HCT116 (cell line): Measurements from ENCODE around the gene TMEM229A. TPM values are rescaled to one million over a fixed set of nuclear protein-coding genes. Genes with fewer than 3 reads are reported as not detected.

Experiments
- ATAC-seq: fragments of 200-7000 bp; cut with Tn5 transposase; 2 replicates; pipeline ENCODE4 v1.9.1; 2020; ENCODE audit warnings: mild to moderate bottlenecking, moderate library complexity
- BruUV-seq: library from RNA; stranded (reverse); fragments of 400-500 nt; replicated peaks from 2 replicates; lab custom pipeline; 2021; lab: Mats Ljungman, UMichigan
- CTCF ChIA-PET: fragments of 300-600 bp; sonication (Branson Sonifier 250); formaldehyde crosslinking; loops from one replicate; lab custom pipeline; 2021; ENCODE audit warnings: antibody characterized with exemption; lab: Charles Lee
- POLR2A ChIA-PET: fragments of 300-600, 350-600 bp; sonication (Branson Sonifier 250); formaldehyde crosslinking; loops from one replicate; lab custom pipeline; 2021; ENCODE audit warnings: antibody characterized with exemption; lab: Charles Lee
- RAD21 ChIA-PET, 2 experiments: fragments of 300-600 bp; sonication (Branson Sonifier 250); formaldehyde crosslinking; loops; one replicate each; lab custom pipeline; 2023; ENCODE audit warnings: low total read pairs in 2 of 2; ENCODE audit not compliant: uncharacterized antibody in 2 of 2, unreplicated experiment in 2 of 2, low non-redundant PET in 1 of 2; lab: Charles Lee
- DNase-seq: peaks from one replicate; pipeline ENCODE4 v3.0.0-alpha.2; 2010; ENCODE audit warnings: low read depth, low spot score
- H2AFZ ChIP-seq: fragments of 200-600 bp; shearing (Covaris generic), sonication (generic); 2 replicates; pipeline ENCODE4 v1.6.1; 2017; ENCODE audit warnings: low read depth, mixed run types, mixed read lengths, antibody characterized with exemption, low read length; ENCODE audit not compliant: poor library complexity, severe bottlenecking
- H3K27ac ChIP-seq: 2 replicates; pipeline ENCODE4 v1.5.1; 2012; ENCODE audit warnings: low read depth, low read length
- H3K27me3 ChIP-seq: fragments of 200-600 bp; sonication (generic); 2 replicates; pipeline ENCODE4 v1.6.1; 2016; ENCODE audit warnings: mixed run types, low read length, mixed read lengths; ENCODE audit not compliant: insufficient read depth
- H3K36me3 ChIP-seq, 2 experiments: fragments of 200-500 bp in 1 of 2; fragments of 200-600 bp in 1 of 2; sonication (Bioruptor generic) in 1 of 2; sonication (generic) in 1 of 2; 2 replicates each; pipeline versions ENCODE4 v1.5.1 to v1.6.1; 2014 to 2016; ENCODE audit warnings: low read length in 2 of 2, inconsistent platforms in 1 of 2, mixed read lengths in 1 of 2, mixed run types in 1 of 2; ENCODE audit not compliant: insufficient read depth in 2 of 2, control insufficient read depth in 1 of 2
- H3K4me1 ChIP-seq, 2 experiments: fragments of 200-600 bp in 1 of 2; sonication (generic) in 1 of 2; 2 replicates each; pipeline versions ENCODE4 v1.5.1 to v1.6.1; 2012 to 2017; ENCODE audit warnings: low read length in 2 of 2, inconsistent platforms in 1 of 2, mild to moderate bottlenecking in 1 of 2, mixed read lengths in 1 of 2, mixed run types in 1 of 2, moderate library complexity in 1 of 2; ENCODE audit not compliant: insufficient read depth in 2 of 2, control insufficient read depth in 1 of 2
- H3K4me2 ChIP-seq: fragments of 200-600 bp; sonication (generic); 2 replicates; pipeline ENCODE4 v1.6.1; 2017; ENCODE audit warnings: mixed run types, low read length, mixed read lengths
- H3K4me3 ChIP-seq, 2 experiments: fragments of 200-600 bp in 1 of 2; sonication (generic) in 1 of 2; replicated peaks in 1 of 2; 2 replicates each; pipeline ENCODE4 v1.5.1; 2011 to 2016; ENCODE audit warnings: low read length in 2 of 2, control low read depth in 1 of 2, low read depth in 1 of 2, mild to moderate bottlenecking in 1 of 2, mixed read lengths in 1 of 2, mixed run types in 1 of 2
- H3K79me2 ChIP-seq: fragments of 200-600 bp; sonication (generic); 2 replicates; pipeline ENCODE4 v1.6.1; 2017; ENCODE audit warnings: mild to moderate bottlenecking, mixed run types, low read length, moderate library complexity, mixed read lengths; ENCODE audit not compliant: insufficient read depth
- H3K9ac ChIP-seq: fragments of 200-600 bp; sonication (generic); 2 replicates; pipeline ENCODE4 v1.6.1; 2016; ENCODE audit warnings: low read length, mixed read lengths
- H3K9me2 ChIP-seq: fragments of 200-600 bp; sonication (generic), shearing (Covaris generic); 2 replicates; pipeline ENCODE4 v1.6.1; 2017; ENCODE audit warnings: mixed run types, mild to moderate bottlenecking, moderate library complexity; ENCODE audit not compliant: insufficient read depth
- H3K9me3 ChIP-seq, 2 experiments: fragments of 200-500 bp in 1 of 2; fragments of 200-600 bp in 1 of 2; sonication (Bioruptor generic) in 1 of 2; sonication (generic) in 1 of 2; 2 replicates each; pipeline ENCODE4 v1.6.1; 2014 to 2017; ENCODE audit warnings: low read length in 2 of 2, mixed read lengths in 2 of 2, inconsistent platforms in 1 of 2, low read depth in 1 of 2, mild to moderate bottlenecking in 1 of 2, mixed run types in 1 of 2, moderate library complexity in 1 of 2; ENCODE audit not compliant: control insufficient read depth in 1 of 2, insufficient read depth in 1 of 2
- H4K20me1 ChIP-seq: fragments of 200-600 bp; sonication (generic), shearing (Covaris generic); 2 replicates; pipeline ENCODE4 v1.6.1; 2017; ENCODE audit warnings: mixed run types, mild to moderate bottlenecking, moderate library complexity; ENCODE audit not compliant: insufficient read depth
- ATF3 ChIP-seq: IDR thresholded peaks from 2 replicates; pipeline ENCODE4 v1.6.1; 2012
- CBX3 ChIP-seq: IDR thresholded peaks from 2 replicates; pipeline ENCODE4 v1.6.1; 2012; ENCODE audit warnings: low read depth
- CEBPB ChIP-seq: IDR thresholded peaks from 2 replicates; pipeline ENCODE4 v1.6.1; 2012; ENCODE audit warnings: low read depth
- EZH2 ChIP-seq: fragments of 200-600 bp; sonication (generic); IDR thresholded peaks from 2 replicates; pipeline ENCODE4 v1.6.1; 2017; ENCODE audit warnings: antibody characterized with exemption, mixed run types
- FOSL1 ChIP-seq: IDR thresholded peaks from 2 replicates; pipeline ENCODE4 v1.6.1; 2012; ENCODE audit warnings: low read depth
- JUND ChIP-seq: IDR thresholded peaks from 2 replicates; pipeline ENCODE4 v1.6.1; 2012
- MAX ChIP-seq: IDR thresholded peaks from 2 replicates; pipeline ENCODE4 v1.6.1; 2012
- SIN3A ChIP-seq: IDR thresholded peaks from 2 replicates; pipeline ENCODE4 v1.6.1; 2012; ENCODE audit warnings: low read depth
- SP1 ChIP-seq: IDR thresholded peaks from 2 replicates; pipeline ENCODE4 v1.6.1; 2012; ENCODE audit warnings: low read depth
- TCF7L2 ChIP-seq: IDR thresholded peaks from 2 replicates; pipeline ENCODE4 v1.7.0; 2011; ENCODE audit warnings: borderline replicate concordance, inconsistent platforms; ENCODE audit not compliant: insufficient read depth, insufficient read length; ENCODE audit errors: extremely low read depth
- YY1 ChIP-seq: IDR thresholded peaks from 2 replicates; pipeline ENCODE4 v1.6.1; 2011; ENCODE audit warnings: low read length, low read depth, moderate library complexity, mild to moderate bottlenecking; ENCODE audit not compliant: insufficient replicate concordance; ENCODE audit errors: extremely low read depth
- ZFX ChIP-seq: fragments of 450-650 bp; IDR thresholded peaks from 2 replicates; pipeline ENCODE4 v1.6.1; 2017
- ZNF274 ChIP-seq: fragments of 200-500 bp; sonication (Bioruptor generic); IDR thresholded peaks from 2 replicates; pipeline ENCODE4 v1.6.1; 2014; ENCODE audit warnings: mild to moderate bottlenecking, low read depth, low read length, inconsistent platforms
- intact Hi-C: fragments of 100-400 bp; cut with micrococcal nuclease; formaldehyde crosslinking; loops from 2 replicates; pipeline ENCODE4 v1.10.0; 2022
- total RNA-seq: library from RNA; stranded (reverse); gene quantifications from one replicate; pipeline ENCODE4 v1.2.1, GENCODE V29; 2021; ENCODE audit not compliant: unreplicated experiment
- TF ChIP-seq, protein P1 (sequence below), 3 experiments: fragments of 200-600 bp in 1 of 3; sonication (generic) in 1 of 3; IDR thresholded peaks in 2 of 3; conservative IDR thresholded peaks in 1 of 3; 2 replicates each; pipeline ENCODE4 v1.5.1; 2012 to 2017; ENCODE audit warnings: low read depth in 2 of 3, low read length in 2 of 3, antibody characterized with exemption in 1 of 3, borderline replicate concordance in 1 of 3, control low read depth in 1 of 3, mild to moderate bottlenecking in 1 of 3, mixed read lengths in 1 of 3, mixed run types in 1 of 3, moderate library complexity in 1 of 3; ENCODE audit not compliant: insufficient read depth in 1 of 3
- TF ChIP-seq, protein P2 (sequence below): IDR thresholded peaks from 2 replicates; pipeline ENCODE4 v1.6.1; 2011; ENCODE audit warnings: mild to moderate bottlenecking, low read length, moderate library complexity; ENCODE audit not compliant: insufficient replicate concordance; ENCODE audit errors: extremely low read depth

Gene TMEM229A
- total RNA-seq, 1 experiment from 2014 or later, result not detected

DNA sequence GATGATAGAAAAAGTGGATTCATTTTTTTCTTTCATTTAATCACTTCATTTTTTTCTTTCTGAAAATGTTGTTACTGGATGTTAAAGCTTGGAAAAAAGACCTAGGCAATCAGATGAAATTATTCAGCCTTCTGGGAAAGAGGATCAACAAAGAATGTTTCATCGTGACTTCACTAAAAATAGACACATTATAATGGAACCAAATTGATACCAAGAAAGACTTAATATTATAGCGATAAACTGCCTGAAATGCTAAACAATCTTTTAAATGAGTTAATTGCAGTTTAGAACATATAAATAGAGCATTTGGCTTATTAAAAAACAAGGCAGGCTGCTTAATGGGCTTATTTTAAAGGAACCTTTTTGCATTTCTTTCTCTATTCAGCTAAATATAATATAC is 25.6 kb upstream of the TMEM229A start (continued):
- TF ChIP-seq, protein P1, sequence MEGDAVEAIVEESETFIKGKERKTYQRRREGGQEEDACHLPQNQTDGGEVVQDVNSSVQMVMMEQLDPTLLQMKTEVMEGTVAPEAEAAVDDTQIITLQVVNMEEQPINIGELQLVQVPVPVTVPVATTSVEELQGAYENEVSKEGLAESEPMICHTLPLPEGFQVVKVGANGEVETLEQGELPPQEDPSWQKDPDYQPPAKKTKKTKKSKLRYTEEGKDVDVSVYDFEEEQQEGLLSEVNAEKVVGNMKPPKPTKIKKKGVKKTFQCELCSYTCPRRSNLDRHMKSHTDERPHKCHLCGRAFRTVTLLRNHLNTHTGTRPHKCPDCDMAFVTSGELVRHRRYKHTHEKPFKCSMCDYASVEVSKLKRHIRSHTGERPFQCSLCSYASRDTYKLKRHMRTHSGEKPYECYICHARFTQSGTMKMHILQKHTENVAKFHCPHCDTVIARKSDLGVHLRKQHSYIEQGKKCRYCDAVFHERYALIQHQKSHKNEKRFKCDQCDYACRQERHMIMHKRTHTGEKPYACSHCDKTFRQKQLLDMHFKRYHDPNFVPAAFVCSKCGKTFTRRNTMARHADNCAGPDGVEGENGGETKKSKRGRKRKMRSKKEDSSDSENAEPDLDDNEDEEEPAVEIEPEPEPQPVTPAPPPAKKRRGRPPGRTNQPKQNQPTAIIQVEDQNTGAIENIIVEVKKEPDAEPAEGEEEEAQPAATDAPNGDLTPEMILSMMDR (IDR thresholded peaks at IDR 0.05 in 2 of 3, conservative IDR thresholded peaks at IDR 0.05 in 1 of 3; ENCODE audit: borderline replicate concordance in 1 of 3, insufficient read depth in 1 of 3, low read depth in 2 of 3, low read length in 2 of 3), result no peak
- TF ChIP-seq SP1, result no peak
- TF ChIP-seq CEBPB, result no peak
- no peak for TF ChIP-seq MAX

GRCh38 chr7:124057872-124058271 is 25.0 kb upstream of the TMEM229A start:
- POLR2A ChIA-PET, result no interaction called here
- H3K9ac ChIP-seq, result no peak overlapping the region
- TF ChIP-seq TCF7L2 (no peak), CBX3 (no peak), YY1 (no peak), JUND (no peak), ATF3 (no peak), EZH2 (no peak), CEBPB (no peak), FOSL1 (no peak), SIN3A (no peak), ZNF274 (no peak), ZFX (no peak)
- TF ChIP-seq, protein P2, sequence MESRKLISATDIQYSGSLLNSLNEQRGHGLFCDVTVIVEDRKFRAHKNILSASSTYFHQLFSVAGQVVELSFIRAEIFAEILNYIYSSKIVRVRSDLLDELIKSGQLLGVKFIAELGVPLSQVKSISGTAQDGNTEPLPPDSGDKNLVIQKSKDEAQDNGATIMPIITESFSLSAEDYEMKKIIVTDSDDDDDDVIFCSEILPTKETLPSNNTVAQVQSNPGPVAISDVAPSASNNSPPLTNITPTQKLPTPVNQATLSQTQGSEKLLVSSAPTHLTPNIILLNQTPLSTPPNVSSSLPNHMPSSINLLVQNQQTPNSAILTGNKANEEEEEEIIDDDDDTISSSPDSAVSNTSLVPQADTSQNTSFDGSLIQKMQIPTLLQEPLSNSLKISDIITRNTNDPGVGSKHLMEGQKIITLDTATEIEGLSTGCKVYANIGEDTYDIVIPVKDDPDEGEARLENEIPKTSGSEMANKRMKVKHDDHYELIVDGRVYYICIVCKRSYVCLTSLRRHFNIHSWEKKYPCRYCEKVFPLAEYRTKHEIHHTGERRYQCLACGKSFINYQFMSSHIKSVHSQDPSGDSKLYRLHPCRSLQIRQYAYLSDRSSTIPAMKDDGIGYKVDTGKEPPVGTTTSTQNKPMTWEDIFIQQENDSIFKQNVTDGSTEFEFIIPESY, result no peak
- TF ChIP-seq, all 23 proteins: peak for 0
- H3K4me1 ChIP-seq, result no peaks in the 10 kb centered on the region
- no peaks in the 10 kb centered on the region for H3K27me3 ChIP-seq
- ATAC-seq (no peak), DNase-seq (no peak)
- H3K4me2 ChIP-seq, result no peak overlapping the region
- intact Hi-C loops, result no loop called here
- RAD21 ChIA-PET, result no interaction called here
- H2AFZ ChIP-seq, result no peak overlapping the region
- no peaks in the 10 kb centered on the region for H3K36me3 ChIP-seq
- no peaks in the 10 kb centered on the region for H4K20me1 ChIP-seq
- no peak overlapping the region for H3K27ac ChIP-seq
- BruUV-seq, result no TSS peak
- CTCF ChIA-PET, result no interaction called here
- no peak overlapping the region for H3K4me3 ChIP-seq
- no peaks in the 10 kb centered on the region for H3K79me2 ChIP-seq
- H3K9me2 ChIP-seq, result no peaks in the 10 kb centered on the region
- no peaks in the 10 kb centered on the region for H3K9me3 ChIP-seq
